Lung (tissue), 13 donors: Measurements from ENCODE around the gene UBE2K. TPM values are rescaled to one million over a fixed set of nuclear protein-coding genes. Genes with fewer than 3 reads are reported as not detected.

ENCODE experiments used
- ATAC-seq: fragments of 200-7000 bp; cut with Tn5 transposase; one replicate; pipeline ENCODE4 v1.9.1; 2020; ENCODE audit warnings: moderate number of reproducible peaks; ENCODE audit not compliant: insufficient read depth, low FRiP score
- DNase-seq, 3 donors: peaks; one replicate each; pipeline ENCODE4 v3.0.0-alpha.2; 2013 to 2017
- H3K27ac ChIP-seq, 2 donors: one replicate each; pipeline ENCODE4 v1.5.1; 2013; ENCODE audit warnings: mild to moderate bottlenecking in 2 of 2, moderate library complexity in 2 of 2, control low read depth in 1 of 2, inconsistent platforms in 1 of 2, low read depth in 1 of 2, low read length in 1 of 2
- H3K27me3 ChIP-seq, 3 donors: one replicate each; pipeline ENCODE4 v1.5.1; 2013; ENCODE audit warnings: low read length in 2 of 3; ENCODE audit not compliant: control insufficient read depth in 3 of 3, insufficient read depth in 3 of 3
- H3K36me3 ChIP-seq, 4 donors: one replicate each; pipeline ENCODE4 v1.5.1; 2013; ENCODE audit warnings: low read length in 4 of 4, mild to moderate bottlenecking in 1 of 4, moderate library complexity in 1 of 4; ENCODE audit not compliant: control insufficient read depth in 4 of 4, insufficient read depth in 4 of 4
- H3K4me1 ChIP-seq, 5 donors: one replicate each; pipeline ENCODE4 v1.5.1; 2013; ENCODE audit warnings: low read length in 5 of 5, mild to moderate bottlenecking in 2 of 5, moderate library complexity in 1 of 5; ENCODE audit not compliant: control insufficient read depth in 5 of 5, insufficient read depth in 5 of 5
- H3K4me3 ChIP-seq: one replicate; pipeline ENCODE4 v1.5.1; 2013; ENCODE audit warnings: mild to moderate bottlenecking, control low read depth, moderate library complexity
- H3K9ac ChIP-seq, 2 donors: one replicate each; pipeline ENCODE4 v1.5.1; 2013; ENCODE audit warnings: low read length in 2 of 2, control low read depth in 1 of 2; ENCODE audit not compliant: insufficient read depth in 1 of 2
- H3K9me3 ChIP-seq, 4 donors: one replicate each; pipeline ENCODE4 v1.5.1; 2013; ENCODE audit warnings: low read length in 3 of 4, mild to moderate bottlenecking in 1 of 4, moderate library complexity in 1 of 4; ENCODE audit not compliant: control insufficient read depth in 4 of 4, insufficient read depth in 3 of 4
- CTCF ChIP-seq: IDR thresholded peaks from 2 replicates; pipeline ENCODE4 v1.5.1; 2012; ENCODE audit warnings: mild to moderate bottlenecking; ENCODE audit errors: control extremely low read depth, extremely low read depth
- WGBS, 2 donors: extraction: QIAGEN DNeasy Blood & Tissue Kit; methylation state at CpG; one replicate each; pipeline ENCODE4 v1.1.7; 2013; 5-methylcytosine and 5-hydroxymethylcytosine counted together
- polyA plus RNA-seq, 2 donors: library from polyadenylated mRNA; stranded (reverse); fragments of 200-250 nt; gene quantifications; one replicate each; pipeline ENCODE4 v1.2.1, GENCODE V29; 2013
- small RNA-seq: library from RNA; depleted of rRNA; stranded (forward); fragments of <200 nt; gene quantifications from one replicate; pipeline ENCODE3, GENCODE V24; 2014; ENCODE audit warnings: low replicate concordance
- total RNA-seq, 2 donors: library from RNA; depleted of rRNA in 1 of 2; stranded (reverse); fragments of >200 nt in 1 of 2; gene quantifications; one replicate each; pipeline ENCODE4 v1.2.1, GENCODE V29; 2014 to 2021
- donor health status: control.
- donor health status: control.
- donor health status: Bipolar disorder and iron deficiency.
- donor health status: healthy.
- donor health status: DM: yes; HTN: yes; CAD: no.

The UBE2K gene
- total and polyA plus RNA-seq, 4 donors = 32.1 to 54.6 (median 35.0) TPM

GRCh38 chr4:39825741-39826231, 127.8 kb downstream of the UBE2K start:
- Histone ChIP-seq H3K27me3 (no peaks in the 10 kb centered on the region), H3K27ac (peak overlapping the region in 1 of 2 donors; percentile 48), H3K9me3 (no peaks in the 10 kb centered on the region), H3K4me3 (no peak overlapping the region), H3K9ac (no peak overlapping the region), H3K36me3 (peaks cover 13 to 29% (median 14%) of the 10 kb centered on the region in 4 donors), H3K4me1 (no peaks in the 10 kb centered on the region)
- no peak for TF ChIP-seq CTCF
- DNase-seq (no peak), ATAC-seq (no peak)
- WGBS, 2 donors = 81 to 89% methylated on average over 7 of the region's 7 CpGs

Small RNA genes lying within 50 kb of the gene (small RNA-seq; reads per million reads assigned to genes)
- gene RF00019 (not detected), gene RN7SL558P (not detected)

Other genes starting within 250 kb of the UBE2K start
- gene RPL9, start 239.2 kb upstream of the UBE2K start, total RNA-seq = 1,000 to 10,000 TPM in 1 of 2 donors, 100 to 1,000 TPM in 1; 963 to 2,992 TPM
- gene RPL9, start 239.2 kb upstream of the UBE2K start, polyA plus RNA-seq = 1,000 to 10,000 TPM; 1,357 to 3,293 TPM
- 10 to 100 TPM in 1 of 2 donors, 1 to 10 TPM in 1; 9.8 to 26.7 TPM for gene LIAS, start 239.1 kb upstream of the UBE2K start, total RNA-seq
- gene LIAS, start 239.1 kb upstream of the UBE2K start, polyA plus RNA-seq = 10 to 100 TPM in 1 of 2 donors, 1 to 10 TPM in 1; 8.6 to 15.3 TPM
- 10 to 100 TPM; 51.6 to 69.1 TPM for gene UGDH, start 170.7 kb upstream of the UBE2K start, total RNA-seq
- 10 to 100 TPM; 13.4 to 21.5 TPM for gene UGDH, start 170.7 kb upstream of the UBE2K start, polyA plus RNA-seq
- gene SMIM14, start 59.3 kb upstream of the UBE2K start, total RNA-seq = 10 to 100 TPM; 42.8 to 52.1 TPM
- gene SMIM14, start 59.3 kb upstream of the UBE2K start, polyA plus RNA-seq = 10 to 100 TPM; 23.4 to 24.6 TPM